Measurements from ENCODE around the gene TOP3A. TPM values are rescaled to one million over a fixed set of nuclear protein-coding genes. Genes with fewer than 3 reads are reported as not detected.

Gene TOP3A
- total RNA-seq, 1 experiment from 2014 or later, result 73.7 TPM

GRCh38 chr17:18246109-18246725, 68.6 kb downstream of the TOP3A start:
- Mint-ChIP-seq H3K27ac (ENCODE audit: unreplicated experiment) (peak overlapping the region; percentile 6), H3K27me3 (ENCODE audit: insufficient read depth, unreplicated experiment) (no peaks in the 10 kb centered on the region), H3K4me1 (ENCODE audit: low read depth, unreplicated experiment) (no peaks in the 10 kb centered on the region), H3K36me3 (ENCODE audit: insufficient read depth, unreplicated experiment) (peaks cover 98% of the 10 kb centered on the region), H3K4me3 (ENCODE audit: unreplicated experiment) (no peak overlapping the region), H3K9me3 (ENCODE audit: unreplicated experiment) (no peaks in the 10 kb centered on the region)
- Histone ChIP-seq H3K4me3 (ENCODE audit: low read depth, low read length) (no peak overlapping the region), H3K9me3 (no peaks in the 10 kb centered on the region), H3K4me1 (no peaks in the 10 kb centered on the region), H3K27me3 (replicated peaks; ENCODE audit: control insufficient read depth, insufficient read depth, low read length) (no peaks in the 10 kb centered on the region), H3K36me3 (ENCODE audit: control insufficient read depth, insufficient read depth, low read length) (peaks cover 2% of the 10 kb centered on the region)
- intact Hi-C loops (cut with micrococcal nuclease; ENCODE audit: unreplicated experiment), result no loop called here
- TF ChIP-seq CTCF (IDR thresholded peaks at IDR 0.05; ENCODE audit: insufficient read depth in 1 of 2, low read depth in 1 of 2, low read length in 1 of 2, severe bottlenecking in 1 of 2, unreplicated experiment in 1 of 2), result no peak
- DNase-seq, result no peak
- CTCF ChIA-PET, result no interaction called here
- no TSS peak for BruUV-seq (replicated peaks)
- POLR2A ChIA-PET, result no interaction called here

GRCh38 chr17:18245038-18245776, 69.6 kb downstream of the TOP3A start:
- peaks cover 2% of the 10 kb centered on the region for H3K36me3 ChIP-seq (ENCODE audit: control insufficient read depth, insufficient read depth, low read length)
- TF ChIP-seq CTCF (IDR thresholded peaks at IDR 0.05; ENCODE audit: insufficient read depth in 1 of 2, low read depth in 1 of 2, low read length in 1 of 2, severe bottlenecking in 1 of 2, unreplicated experiment in 1 of 2), result no peak
- TSS peak; percentile 79 for BruUV-seq (replicated peaks)

GRCh38 chr17:18241229-18241871, 73.4 kb downstream of the TOP3A start:
- Histone ChIP-seq H3K27me3 (replicated peaks; ENCODE audit: control insufficient read depth, insufficient read depth, low read length) (no peaks in the 10 kb centered on the region), H3K9me3 (no peaks in the 10 kb centered on the region), H3K4me3 (ENCODE audit: low read depth, low read length) (no peak overlapping the region), H3K4me1 (no peaks in the 10 kb centered on the region), H3K36me3 (ENCODE audit: control insufficient read depth, insufficient read depth, low read length) (peaks cover 2% of the 10 kb centered on the region; the same call in 1 of the 2 replicates)
- Mint-ChIP-seq H3K9me3 (ENCODE audit: unreplicated experiment) (no peaks in the 10 kb centered on the region), H3K27me3 (ENCODE audit: insufficient read depth, unreplicated experiment) (no peaks in the 10 kb centered on the region), H3K4me3 (ENCODE audit: unreplicated experiment) (no peak overlapping the region), H3K27ac (ENCODE audit: unreplicated experiment) (no peak overlapping the region), H3K4me1 (ENCODE audit: low read depth, unreplicated experiment) (no peaks in the 10 kb centered on the region), H3K36me3 (ENCODE audit: insufficient read depth, unreplicated experiment) (peaks cover 64% of the 10 kb centered on the region)
- intact Hi-C loops (cut with micrococcal nuclease; ENCODE audit: unreplicated experiment), result no loop called here
- DNase-seq, result no peak
- ChIA-PET POLR2A (no interaction called here), CTCF (no interaction called here)
- no TSS peak for BruUV-seq (replicated peaks)
- no peak for TF ChIP-seq CTCF (IDR thresholded peaks at IDR 0.05; ENCODE audit: insufficient read depth in 1 of 2, low read depth in 1 of 2, low read length in 1 of 2, severe bottlenecking in 1 of 2, unreplicated experiment in 1 of 2)

More at GRCh38 chr17:18245038-18245776, 69.6 kb downstream of the TOP3A start:
- Mint-ChIP-seq H3K27ac (ENCODE audit: unreplicated experiment) (peak overlapping the region; percentile 23), H3K9me3 (ENCODE audit: unreplicated experiment) (no peaks in the 10 kb centered on the region), H3K4me1 (ENCODE audit: low read depth, unreplicated experiment) (no peaks in the 10 kb centered on the region), H3K36me3 (ENCODE audit: insufficient read depth, unreplicated experiment) (peaks cover 96% of the 10 kb centered on the region), H3K27me3 (ENCODE audit: insufficient read depth, unreplicated experiment) (no peaks in the 10 kb centered on the region), H3K4me3 (ENCODE audit: unreplicated experiment) (no peak overlapping the region)
- POLR2A ChIA-PET, result no interaction called here
- Histone ChIP-seq H3K9me3 (no peaks in the 10 kb centered on the region), H3K4me3 (ENCODE audit: low read depth, low read length) (no peak overlapping the region), H3K27me3 (replicated peaks; ENCODE audit: control insufficient read depth, insufficient read depth, low read length) (no peaks in the 10 kb centered on the region), H3K4me1 (no peaks in the 10 kb centered on the region)
- DNase-seq, result no peak
- CTCF ChIA-PET, result no interaction called here
- intact Hi-C loops (cut with micrococcal nuclease; ENCODE audit: unreplicated experiment), result no loop called here

All from Caco-2 (cell line).